D721Med (cell line): Measurements from ENCODE around the gene CLEC10A.

Experiments used
- DNase-seq: peaks from one replicate; pipeline ENCODE4 v3.0.0; 2011; ENCODE audit warnings: low spot score; ENCODE audit not compliant: insufficient read length
- FAIRE-seq: peaks from 2 replicates; lab custom pipeline; 2011; peaks lifted over from hg19 to GRCh38; lab: Jason Lieb, UNC
- CTCF ChIP-seq: IDR thresholded peaks from 2 replicates; pipeline ENCODE4 v1.5.1; 2012; ENCODE audit warnings: mild to moderate bottlenecking, control low read depth; ENCODE audit not compliant: insufficient read depth; ENCODE audit errors: missing control alignments

Gene CLEC10A

GRCh38 chr17:7029096-7029495 lies 51.0 kb downstream of the CLEC10A start:
- FAIRE-seq, result no peak
- no peak for TF ChIP-seq CTCF
- DNase-seq, result no peak

GRCh38 chr17:7027335-7027734 lies 52.7 kb downstream of the CLEC10A start:
- no peak for FAIRE-seq
- no peak for DNase-seq
- TF ChIP-seq CTCF, result no peak

DNA sequence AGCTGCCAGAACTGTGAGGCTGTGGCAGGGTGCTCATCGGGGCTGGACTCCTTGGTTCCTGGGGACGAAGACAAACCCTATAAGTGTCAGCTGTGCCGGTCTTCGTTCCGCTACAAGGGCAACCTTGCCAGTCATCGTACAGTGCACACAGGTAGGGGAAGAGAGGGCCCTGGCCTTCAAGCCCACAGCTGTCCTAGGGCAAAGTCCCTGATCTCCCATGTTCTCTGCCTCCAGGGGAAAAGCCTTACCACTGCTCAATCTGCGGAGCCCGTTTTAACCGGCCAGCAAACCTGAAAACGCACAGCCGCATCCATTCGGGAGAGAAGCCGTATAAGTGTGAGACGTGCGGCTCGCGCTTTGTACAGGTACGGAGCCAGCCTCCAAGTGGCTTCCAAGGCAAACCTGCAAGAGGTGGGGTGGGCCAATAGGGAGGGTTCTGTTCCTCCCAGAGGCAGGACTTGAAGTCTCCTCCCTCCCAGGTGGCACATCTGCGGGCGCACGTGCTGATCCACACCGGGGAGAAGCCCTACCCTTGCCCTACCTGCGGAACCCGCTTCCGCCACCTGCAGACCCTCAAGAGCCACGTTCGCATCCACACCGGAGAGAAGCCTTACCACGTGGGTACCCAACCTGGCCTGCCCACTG lies 53.5 kb downstream of the CLEC10A start:
- TF ChIP-seq CTCF, result no peak
- FAIRE-seq, result no peak
- DNase-seq, result no peak

DNA sequence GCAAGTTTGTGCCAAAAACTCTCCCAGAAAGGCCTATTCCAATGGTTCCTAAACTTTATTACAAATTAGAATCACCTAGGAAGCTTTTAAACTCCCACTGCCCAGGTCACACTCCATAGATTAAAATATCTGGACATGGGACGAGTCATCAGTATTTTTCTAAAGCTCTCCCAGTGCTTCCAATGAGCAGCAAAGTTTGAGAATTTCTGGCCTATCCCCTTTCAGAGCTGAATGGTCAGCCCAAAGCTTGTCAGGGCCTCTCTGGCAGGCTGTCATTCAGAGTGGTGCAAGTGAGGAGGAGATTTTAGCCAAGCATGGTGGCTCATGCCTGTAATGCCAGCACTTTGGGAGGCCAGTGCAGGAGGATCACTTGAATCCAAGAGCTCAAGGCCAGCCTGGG lies 54.8 kb downstream of the CLEC10A start:
- FAIRE-seq (no peak), DNase-seq (no peak)
- no peak for TF ChIP-seq CTCF
